Tongue (tissue), 2 donors: ENCODE results near the gene SH3D21. TPM values are rescaled to one million over a fixed set of nuclear protein-coding genes. Genes with fewer than 3 reads are reported as not detected.

Experiments
- DNase-seq: peaks from one replicate; pipeline ENCODE4 v3.0.0-alpha.2; 2015
- total RNA-seq: library from RNA; depleted of rRNA; stranded (reverse); fragments of >200 nt; gene quantifications from one replicate; pipeline ENCODE4 v1.2.3, GENCODE V29; 2014

Gene SH3D21
- total RNA-seq, 1 donor from 2014 or later, result 5.4 TPM

DNA sequence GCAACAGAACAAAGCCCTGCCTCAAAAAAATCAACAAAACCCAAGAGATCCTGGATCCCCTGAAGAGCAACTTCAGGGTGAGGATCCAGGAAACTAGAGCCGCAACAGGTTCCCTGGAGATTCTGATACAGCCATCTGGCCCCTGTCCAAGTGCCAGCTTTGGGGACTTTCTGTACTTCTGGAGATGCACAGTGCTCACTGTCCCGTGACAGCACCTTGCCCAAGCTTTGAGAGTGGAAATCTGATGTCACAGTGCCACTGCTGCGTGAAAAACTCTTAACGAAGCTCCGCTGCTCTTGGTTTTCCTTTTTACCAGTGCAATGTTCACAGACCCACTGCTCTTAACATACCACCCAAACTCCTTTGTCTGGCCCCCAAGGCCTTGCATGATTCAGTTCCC lies 53.2 kb downstream of the SH3D21 start:
- no peak for DNase-seq

DNA sequence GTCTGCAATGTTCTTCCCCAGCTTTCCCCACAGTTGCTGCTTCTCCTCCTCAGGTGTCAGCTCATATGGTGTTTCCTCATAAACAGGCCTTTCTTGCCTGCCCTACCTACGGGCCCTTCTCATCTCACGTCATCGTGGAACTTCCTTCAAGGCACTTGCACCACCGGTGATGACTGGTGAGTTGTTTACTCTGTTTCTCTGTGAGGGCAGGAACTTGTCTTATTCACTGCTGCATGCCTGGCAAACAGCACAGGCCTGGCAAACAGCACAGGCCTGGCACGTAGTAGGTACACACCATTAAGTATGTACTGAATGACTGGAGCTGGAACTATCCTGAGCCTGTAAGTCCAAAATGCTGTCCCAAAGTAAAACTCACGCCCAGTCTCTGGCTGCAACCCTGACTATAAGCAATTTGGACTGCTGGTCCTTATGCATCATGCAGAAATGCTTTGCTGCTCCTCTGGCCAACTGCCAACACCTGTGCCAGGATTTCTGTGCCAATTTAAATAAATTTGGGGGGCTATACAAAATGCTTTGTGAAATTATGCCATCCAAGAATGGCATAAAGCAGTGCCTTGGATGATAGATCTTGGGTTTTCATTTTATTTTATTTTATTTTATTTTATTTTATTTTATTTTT lies 53.9 kb downstream of the SH3D21 start:
- DNase-seq, result no peak

DNA sequence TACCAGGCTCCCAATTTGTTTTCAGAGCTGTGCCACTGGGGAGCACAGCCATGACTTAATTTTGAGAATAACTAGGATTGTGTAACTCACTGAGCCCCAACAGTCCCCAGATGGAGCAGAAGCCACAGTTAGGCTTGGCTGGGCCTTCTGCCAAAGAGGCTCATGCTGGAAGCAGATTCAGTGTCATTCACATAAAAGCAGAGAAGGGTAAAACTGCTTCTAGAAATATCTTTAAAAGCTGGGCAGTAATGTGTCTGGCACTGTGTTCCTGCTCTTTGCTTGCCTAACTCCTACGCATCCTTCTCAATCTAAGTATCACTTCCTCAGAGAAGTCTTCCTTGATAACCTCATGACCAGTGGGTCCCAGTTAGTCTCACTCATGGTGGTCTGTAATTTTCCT lies 59.2 kb downstream of the SH3D21 start:
- peak; percentile 62 for DNase-seq

DNA sequence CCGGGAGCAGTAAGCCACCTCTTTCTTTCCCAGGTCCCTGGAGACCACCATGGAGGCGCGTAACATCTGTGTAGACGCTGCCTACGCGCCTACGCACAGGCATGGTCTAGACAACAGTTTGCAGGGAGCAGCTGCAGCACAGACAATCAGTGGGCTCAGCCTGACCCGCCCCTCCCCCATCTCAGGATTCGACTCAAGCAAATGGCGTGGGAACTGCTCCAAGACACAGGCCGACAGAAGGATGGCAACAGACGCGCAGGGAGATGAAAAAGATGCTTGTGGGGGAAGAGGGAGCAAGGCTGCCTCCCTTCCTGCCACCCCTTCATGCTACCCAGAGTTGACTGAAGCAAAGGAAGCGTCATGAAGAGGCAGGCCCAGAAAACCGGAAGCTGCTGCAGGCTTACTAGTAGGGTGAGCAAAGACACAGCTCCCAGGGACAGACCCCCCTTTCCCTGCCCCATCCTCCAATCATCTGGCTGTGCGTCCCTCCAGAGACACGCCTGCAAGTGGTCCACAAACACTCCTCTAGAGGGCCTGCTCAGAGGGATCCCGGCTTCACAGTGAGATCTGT lies 60.0 kb downstream of the SH3D21 start:
- DNase-seq, result peak; percentile 95

DNA sequence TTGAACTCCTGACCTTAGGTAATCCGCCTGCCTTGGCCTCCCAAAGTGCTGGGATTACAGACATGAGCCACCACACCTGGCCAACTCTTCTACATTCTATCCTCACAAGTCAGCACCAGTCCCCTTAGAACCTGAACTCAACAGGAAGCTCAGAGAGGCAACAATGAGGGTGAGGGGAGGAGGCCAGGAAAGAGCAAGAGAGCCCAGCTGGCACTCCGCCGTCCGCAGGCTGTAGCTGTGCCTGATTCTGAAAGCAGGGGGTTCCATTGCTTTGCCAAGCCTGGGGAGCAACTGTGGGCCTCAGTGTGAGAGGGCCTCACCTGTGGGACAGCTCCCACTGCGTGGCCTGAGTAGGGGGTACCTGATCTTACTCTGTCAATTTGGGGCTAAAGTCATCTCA lies 60.9 kb downstream of the SH3D21 start:
- DNase-seq, result no peak

DNA sequence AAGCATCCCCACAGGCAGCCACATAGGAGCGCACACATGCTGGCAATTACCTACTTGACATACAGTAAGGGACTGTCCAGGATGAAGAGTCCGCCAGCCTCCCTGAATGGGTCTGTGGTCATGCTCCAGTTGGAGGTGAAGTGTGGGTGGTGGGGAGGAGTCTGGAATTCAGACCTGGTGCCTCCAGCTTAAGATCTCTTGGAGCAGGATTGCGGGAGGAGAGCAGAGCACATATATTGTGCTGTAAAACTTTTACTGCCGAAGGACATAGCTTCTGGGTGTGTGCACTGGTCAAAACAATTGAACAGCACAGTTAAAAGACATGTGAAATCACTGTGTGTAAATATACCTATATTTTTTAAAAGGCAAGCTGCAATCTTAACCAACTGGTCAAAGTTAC lies 61.6 kb downstream of the SH3D21 start:
- DNase-seq, result no peak

DNA sequence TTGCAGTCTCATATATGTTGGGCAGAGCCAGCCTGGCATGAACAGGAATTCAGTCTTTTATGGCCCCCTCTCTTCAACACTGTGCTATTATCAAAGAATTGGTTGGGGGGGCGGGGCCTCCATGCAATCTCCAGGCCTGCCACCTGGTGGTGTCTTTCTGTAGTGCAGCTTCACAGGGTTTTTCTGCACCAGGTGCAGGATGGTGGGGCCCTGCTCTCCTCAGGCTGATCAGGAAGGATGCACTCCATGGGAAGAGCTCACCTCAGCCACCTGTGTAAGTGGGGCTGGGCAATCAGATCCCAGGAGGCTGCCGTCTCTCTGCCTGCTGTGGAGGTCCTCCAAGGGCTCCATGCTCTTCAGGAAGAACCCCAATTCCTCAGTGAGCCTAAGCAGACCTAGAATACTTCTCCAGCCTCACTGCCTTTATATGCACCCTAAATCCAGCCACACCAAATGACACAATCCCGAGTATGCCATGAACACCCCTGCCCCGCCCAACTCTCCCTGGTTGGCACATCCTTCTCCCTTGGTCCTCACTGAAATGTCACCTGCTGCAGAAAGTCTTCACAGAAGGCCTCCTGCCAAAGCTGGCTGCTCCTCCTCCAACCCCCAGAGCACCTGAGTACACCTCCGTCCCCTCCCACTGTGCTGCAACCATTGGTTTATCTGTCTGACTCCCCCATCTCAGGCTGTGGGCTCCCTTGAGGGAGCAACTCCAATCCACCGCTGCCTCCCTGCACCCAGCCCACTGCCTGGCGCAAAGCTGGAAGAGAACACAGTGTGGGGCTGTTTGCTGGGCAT lies 63.1 kb downstream of the SH3D21 start:
- peak; percentile 90 for DNase-seq

Other genes with a start within 250 kb of the SH3D21 start
- gene TEKT2, start 222.3 kb upstream of the SH3D21 start, total RNA-seq, result not detected
- gene ADPRS, start 217.5 kb upstream of the SH3D21 start, total RNA-seq, result 35.5 TPM
- gene COL8A2, start 181.1 kb upstream of the SH3D21 start, total RNA-seq, result 39.8 TPM
- gene TRAPPC3, start 156.9 kb upstream of the SH3D21 start, total RNA-seq, result 32.4 TPM
- gene MAP7D1, start 150.2 kb upstream of the SH3D21 start, total RNA-seq, result 134 TPM
- 107 TPM for gene THRAP3, start 81.9 kb upstream of the SH3D21 start, total RNA-seq
- gene EVA1B, start 17.3 kb downstream of the SH3D21 start, total RNA-seq, result 25.7 TPM
- gene STK40, start 79.6 kb downstream of the SH3D21 start, total RNA-seq, result 18.9 TPM
- 8.8 TPM for gene LSM10, start 91.5 kb downstream of the SH3D21 start, total RNA-seq
- gene OSCP1, start 144.1 kb downstream of the SH3D21 start, total RNA-seq, result 5.7 TPM
- 28.3 TPM for gene MRPS15, start 158.0 kb downstream of the SH3D21 start, total RNA-seq
- gene CSF3R, start 176.5 kb downstream of the SH3D21 start, total RNA-seq, result 13.3 TPM